HCT116 (cell line): ENCODE measurements around the gene IRX2. TPM values are rescaled to one million over a fixed set of nuclear protein-coding genes. Genes with fewer than 3 reads are reported as not detected.

Experiments
- ATAC-seq: fragments of 200-7000 bp; cut with Tn5 transposase; 2 replicates; pipeline ENCODE4 v1.9.1; 2020; ENCODE audit warnings: mild to moderate bottlenecking, moderate library complexity
- BruUV-seq: library from RNA; stranded (reverse); fragments of 400-500 nt; replicated peaks from 2 replicates; lab custom pipeline; 2021; lab: Mats Ljungman, UMichigan
- CTCF ChIA-PET: fragments of 300-600 bp; sonication (Branson Sonifier 250); formaldehyde crosslinking; loops from one replicate; lab custom pipeline; 2021; ENCODE audit warnings: antibody characterized with exemption; lab: Charles Lee
- POLR2A ChIA-PET: fragments of 300-600, 350-600 bp; sonication (Branson Sonifier 250); formaldehyde crosslinking; loops from one replicate; lab custom pipeline; 2021; ENCODE audit warnings: antibody characterized with exemption; lab: Charles Lee
- RAD21 ChIA-PET, 2 experiments: fragments of 300-600 bp; sonication (Branson Sonifier 250); formaldehyde crosslinking; loops; one replicate each; lab custom pipeline; 2023; ENCODE audit warnings: low total read pairs in 2 of 2; ENCODE audit not compliant: uncharacterized antibody in 2 of 2, unreplicated experiment in 2 of 2, low non-redundant PET in 1 of 2; lab: Charles Lee
- DNase-seq: peaks from one replicate; pipeline ENCODE4 v3.0.0-alpha.2; 2010; ENCODE audit warnings: low read depth, low spot score
- H2AFZ ChIP-seq: fragments of 200-600 bp; shearing (Covaris generic), sonication (generic); 2 replicates; pipeline ENCODE4 v1.6.1; 2017; ENCODE audit warnings: low read depth, mixed run types, mixed read lengths, antibody characterized with exemption, low read length; ENCODE audit not compliant: poor library complexity, severe bottlenecking
- H3K27ac ChIP-seq: 2 replicates; pipeline ENCODE4 v1.5.1; 2012; ENCODE audit warnings: low read depth, low read length
- H3K27me3 ChIP-seq: fragments of 200-600 bp; sonication (generic); 2 replicates; pipeline ENCODE4 v1.6.1; 2016; ENCODE audit warnings: mixed run types, low read length, mixed read lengths; ENCODE audit not compliant: insufficient read depth
- H3K36me3 ChIP-seq, 2 experiments: fragments of 200-500 bp in 1 of 2; fragments of 200-600 bp in 1 of 2; sonication (Bioruptor generic) in 1 of 2; sonication (generic) in 1 of 2; 2 replicates each; pipeline versions ENCODE4 v1.5.1 to v1.6.1; 2014 to 2016; ENCODE audit warnings: low read length in 2 of 2, inconsistent platforms in 1 of 2, mixed read lengths in 1 of 2, mixed run types in 1 of 2; ENCODE audit not compliant: insufficient read depth in 2 of 2, control insufficient read depth in 1 of 2
- H3K4me1 ChIP-seq, 2 experiments: fragments of 200-600 bp in 1 of 2; sonication (generic) in 1 of 2; 2 replicates each; pipeline versions ENCODE4 v1.5.1 to v1.6.1; 2012 to 2017; ENCODE audit warnings: low read length in 2 of 2, inconsistent platforms in 1 of 2, mild to moderate bottlenecking in 1 of 2, mixed read lengths in 1 of 2, mixed run types in 1 of 2, moderate library complexity in 1 of 2; ENCODE audit not compliant: insufficient read depth in 2 of 2, control insufficient read depth in 1 of 2
- H3K4me2 ChIP-seq: fragments of 200-600 bp; sonication (generic); 2 replicates; pipeline ENCODE4 v1.6.1; 2017; ENCODE audit warnings: mixed run types, low read length, mixed read lengths
- H3K4me3 ChIP-seq, 2 experiments: fragments of 200-600 bp in 1 of 2; sonication (generic) in 1 of 2; replicated peaks in 1 of 2; 2 replicates each; pipeline ENCODE4 v1.5.1; 2011 to 2016; ENCODE audit warnings: low read length in 2 of 2, control low read depth in 1 of 2, low read depth in 1 of 2, mild to moderate bottlenecking in 1 of 2, mixed read lengths in 1 of 2, mixed run types in 1 of 2
- H3K79me2 ChIP-seq: fragments of 200-600 bp; sonication (generic); 2 replicates; pipeline ENCODE4 v1.6.1; 2017; ENCODE audit warnings: mild to moderate bottlenecking, mixed run types, low read length, moderate library complexity, mixed read lengths; ENCODE audit not compliant: insufficient read depth
- H3K9ac ChIP-seq: fragments of 200-600 bp; sonication (generic); 2 replicates; pipeline ENCODE4 v1.6.1; 2016; ENCODE audit warnings: low read length, mixed read lengths
- H3K9me2 ChIP-seq: fragments of 200-600 bp; sonication (generic), shearing (Covaris generic); 2 replicates; pipeline ENCODE4 v1.6.1; 2017; ENCODE audit warnings: mixed run types, mild to moderate bottlenecking, moderate library complexity; ENCODE audit not compliant: insufficient read depth
- H3K9me3 ChIP-seq, 2 experiments: fragments of 200-500 bp in 1 of 2; fragments of 200-600 bp in 1 of 2; sonication (Bioruptor generic) in 1 of 2; sonication (generic) in 1 of 2; 2 replicates each; pipeline ENCODE4 v1.6.1; 2014 to 2017; ENCODE audit warnings: low read length in 2 of 2, mixed read lengths in 2 of 2, inconsistent platforms in 1 of 2, low read depth in 1 of 2, mild to moderate bottlenecking in 1 of 2, mixed run types in 1 of 2, moderate library complexity in 1 of 2; ENCODE audit not compliant: control insufficient read depth in 1 of 2, insufficient read depth in 1 of 2
- H4K20me1 ChIP-seq: fragments of 200-600 bp; sonication (generic), shearing (Covaris generic); 2 replicates; pipeline ENCODE4 v1.6.1; 2017; ENCODE audit warnings: mixed run types, mild to moderate bottlenecking, moderate library complexity; ENCODE audit not compliant: insufficient read depth
- ELF1 ChIP-seq: IDR thresholded peaks from 2 replicates; pipeline ENCODE4 v1.6.1; 2012; ENCODE audit warnings: low read depth, borderline replicate concordance
- EZH2phosphoT487 ChIP-seq: fragments of 200-600 bp; IDR thresholded peaks from 2 replicates; pipeline ENCODE4 v1.6.1; 2018; ENCODE audit warnings: antibody characterized with exemption, borderline replicate concordance
- JUND ChIP-seq: IDR thresholded peaks from 2 replicates; pipeline ENCODE4 v1.6.1; 2012
- POLR2A ChIP-seq: IDR thresholded peaks from 2 replicates; pipeline ENCODE4 v1.7.0; 2011; ENCODE audit warnings: borderline replicate concordance; ENCODE audit not compliant: insufficient read depth, insufficient read length; ENCODE audit errors: extremely low read depth
- ZNF274 ChIP-seq: fragments of 200-500 bp; sonication (Bioruptor generic); IDR thresholded peaks from 2 replicates; pipeline ENCODE4 v1.6.1; 2014; ENCODE audit warnings: mild to moderate bottlenecking, low read depth, low read length, inconsistent platforms
- intact Hi-C: fragments of 100-400 bp; cut with micrococcal nuclease; formaldehyde crosslinking; loops from 2 replicates; pipeline ENCODE4 v1.10.0; 2022
- total RNA-seq: library from RNA; stranded (reverse); gene quantifications from one replicate; pipeline ENCODE4 v1.2.1, GENCODE V29; 2021; ENCODE audit not compliant: unreplicated experiment
- TF ChIP-seq, protein P1 (sequence below): IDR thresholded peaks from 2 replicates; pipeline ENCODE4 v1.6.1; 2011; ENCODE audit warnings: mild to moderate bottlenecking, low read length, moderate library complexity; ENCODE audit not compliant: insufficient replicate concordance; ENCODE audit errors: extremely low read depth

Gene IRX2
- total RNA-seq, 1 experiment from 2014 or later = not detected

DNA sequence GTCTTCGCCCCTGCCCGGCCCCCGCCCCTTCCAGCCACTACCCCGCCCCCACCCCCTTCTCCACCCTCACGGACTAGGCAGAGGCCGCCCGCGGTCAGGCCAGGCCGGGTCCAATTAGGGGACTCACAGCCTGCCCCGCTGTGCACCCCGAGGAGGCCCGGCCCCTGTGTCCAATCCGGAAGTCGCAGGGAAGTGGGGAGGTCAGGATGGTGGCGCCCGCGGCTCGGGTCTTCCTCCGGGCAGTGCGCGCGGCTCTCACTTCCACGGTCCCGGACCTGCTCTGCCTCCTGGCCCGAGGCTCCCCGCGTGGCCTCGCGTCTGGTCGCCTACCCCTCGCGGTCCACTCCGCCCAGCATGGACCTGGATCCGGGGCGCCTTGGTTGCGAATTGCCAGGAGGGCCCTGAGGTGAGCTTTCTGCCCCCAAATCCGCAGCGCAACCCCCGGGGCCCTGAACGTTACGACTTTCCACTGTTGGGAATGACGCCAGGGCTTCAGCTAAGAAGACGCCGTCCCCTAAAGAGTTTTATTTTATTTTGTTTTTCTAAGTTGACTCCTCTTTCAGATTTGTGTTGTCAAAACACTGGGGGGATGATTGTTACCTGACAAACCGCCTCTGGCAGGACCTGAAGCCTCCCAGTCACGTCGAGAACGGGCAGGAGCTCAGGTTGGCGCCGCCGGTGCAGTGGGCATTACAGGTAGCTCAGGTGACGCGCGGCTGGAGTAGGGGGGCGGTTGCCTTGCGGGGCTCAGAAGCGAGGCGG, 763 bp upstream of the IRX2 start:
- BruUV-seq = no TSS peak
- H3K9ac ChIP-seq = no peak overlapping the region
- POLR2A ChIA-PET = no interaction called here

More for the DNA sequence above, 763 bp upstream of the IRX2 start:
- Histone ChIP-seq H3K9me3 (peaks cover 0 to 7% of the 10 kb centered on the region in 2 experiments; a peak in 2 of 4 replicates), H3K4me1 (no peaks in the 10 kb centered on the region), H4K20me1 (no peaks in the 10 kb centered on the region), H3K4me2 (no peak overlapping the region), H2AFZ (no peak overlapping the region), H3K36me3 (no peaks in the 10 kb centered on the region), H3K79me2 (no peaks in the 10 kb centered on the region), H3K4me3 (no peak overlapping the region), H3K9me2 (no peaks in the 10 kb centered on the region), H3K27ac (no peak overlapping the region), H3K27me3 (no peaks in the 10 kb centered on the region)
- ChIA-PET CTCF (no interaction called here), RAD21 (no interaction called here)
- intact Hi-C loops = no loop called here
- TF ChIP-seq EZH2phosphoT487 = no peak
- TF ChIP-seq ELF1 = no peak
- TF ChIP-seq ZNF274 = no peak
- TF ChIP-seq POLR2A = no peak
- TF ChIP-seq, protein P1, sequence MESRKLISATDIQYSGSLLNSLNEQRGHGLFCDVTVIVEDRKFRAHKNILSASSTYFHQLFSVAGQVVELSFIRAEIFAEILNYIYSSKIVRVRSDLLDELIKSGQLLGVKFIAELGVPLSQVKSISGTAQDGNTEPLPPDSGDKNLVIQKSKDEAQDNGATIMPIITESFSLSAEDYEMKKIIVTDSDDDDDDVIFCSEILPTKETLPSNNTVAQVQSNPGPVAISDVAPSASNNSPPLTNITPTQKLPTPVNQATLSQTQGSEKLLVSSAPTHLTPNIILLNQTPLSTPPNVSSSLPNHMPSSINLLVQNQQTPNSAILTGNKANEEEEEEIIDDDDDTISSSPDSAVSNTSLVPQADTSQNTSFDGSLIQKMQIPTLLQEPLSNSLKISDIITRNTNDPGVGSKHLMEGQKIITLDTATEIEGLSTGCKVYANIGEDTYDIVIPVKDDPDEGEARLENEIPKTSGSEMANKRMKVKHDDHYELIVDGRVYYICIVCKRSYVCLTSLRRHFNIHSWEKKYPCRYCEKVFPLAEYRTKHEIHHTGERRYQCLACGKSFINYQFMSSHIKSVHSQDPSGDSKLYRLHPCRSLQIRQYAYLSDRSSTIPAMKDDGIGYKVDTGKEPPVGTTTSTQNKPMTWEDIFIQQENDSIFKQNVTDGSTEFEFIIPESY = no peak
- TF ChIP-seq JUND = no peak
- ATAC-seq (no peak), DNase-seq (no peak)
